H1 (cell line): ENCODE measurements around the gene NPNT.

Experiments used
- BCL11A ChIP-seq, 2 experiments: IDR thresholded peaks; one replicate each; pipeline ENCODE4 v1.6.1; 2011; ENCODE audit warnings: low read depth in 2 of 2, low read length in 2 of 2, mild to moderate bottlenecking in 2 of 2
- CBX8 ChIP-seq: fragments of 300-800, 300-1000 bp; sonication (generic); IDR thresholded peaks from 2 replicates; pipeline ENCODE4 v1.7.1; 2016; ENCODE audit warnings: low read depth, low read length, borderline replicate concordance
- CEBPB ChIP-seq: IDR thresholded peaks from 2 replicates; pipeline ENCODE4 v1.6.1; 2012; ENCODE audit warnings: low read depth, low read length
- EP300 ChIP-seq, 2 experiments: IDR thresholded peaks; 1 replicate in 1 of 2; 2 replicates in 1 of 2; pipeline ENCODE4 v1.6.1; 2011 to 2012; ENCODE audit warnings: low read depth in 2 of 2, low read length in 2 of 2, mild to moderate bottlenecking in 2 of 2, borderline replicate concordance in 1 of 2, inconsistent platforms in 1 of 2, moderate library complexity in 1 of 2
- FOSL1 ChIP-seq: IDR thresholded peaks from 2 replicates; pipeline ENCODE4 v1.6.1; 2011; ENCODE audit warnings: mild to moderate bottlenecking, low read depth, low read length, moderate library complexity; ENCODE audit not compliant: insufficient read depth
- KDM1A ChIP-seq: fragments of 200-600, 300-600 bp; sonication (generic); IDR thresholded peaks from 2 replicates; pipeline ENCODE4 v1.7.1; 2016; ENCODE audit warnings: mild to moderate bottlenecking, low read length, borderline replicate concordance
- MAFK ChIP-seq: IDR thresholded peaks from 2 replicates; pipeline ENCODE4 v1.6.1; 2012; ENCODE audit warnings: low read depth, mild to moderate bottlenecking, improper control_type of control experiment, low read length
- NRF1 ChIP-seq: IDR thresholded peaks from 2 replicates; pipeline ENCODE4 v1.6.1; 2011; ENCODE audit warnings: mild to moderate bottlenecking, low read depth, low read length, improper control_type of control experiment
- POLR2A ChIP-seq, 2 experiments: IDR thresholded peaks; 1 replicate in 1 of 2; 2 replicates in 1 of 2; pipeline ENCODE4 v1.6.1; 2011; ENCODE audit warnings: low read depth in 2 of 2, low read length in 2 of 2, mild to moderate bottlenecking in 2 of 2; ENCODE audit errors: control extremely low read depth in 1 of 2
- SIX5 ChIP-seq: IDR thresholded peaks from 2 replicates; pipeline ENCODE4 v1.6.1; 2011; ENCODE audit warnings: mild to moderate bottlenecking, low read depth, low read length
- SP1 ChIP-seq: IDR thresholded peaks from 2 replicates; pipeline ENCODE4 v1.6.1; 2011; ENCODE audit warnings: low read depth, low read length
- TF ChIP-seq, protein P1 (sequence below), 3 experiments: IDR thresholded peaks; 1 replicate in 2 of 3; 2 replicates in 1 of 3; pipeline versions ENCODE4 v1.5.1 to v1.6.1; 2011; ENCODE audit warnings: low read length in 3 of 3, mild to moderate bottlenecking in 3 of 3, inconsistent platforms in 2 of 3, low read depth in 1 of 3, moderate library complexity in 1 of 3; ENCODE audit not compliant: insufficient read depth in 1 of 3; ENCODE audit errors: control extremely low read depth in 1 of 3
- TF ChIP-seq, protein P2 (sequence below): IDR thresholded peaks from 2 replicates; pipeline ENCODE4 v1.6.1; 2012; ENCODE audit warnings: low read length, inconsistent platforms
- TF ChIP-seq, protein P3 (sequence below): IDR thresholded peaks from 2 replicates; pipeline ENCODE4 v1.6.1; 2012; ENCODE audit warnings: inconsistent platforms

DNA sequence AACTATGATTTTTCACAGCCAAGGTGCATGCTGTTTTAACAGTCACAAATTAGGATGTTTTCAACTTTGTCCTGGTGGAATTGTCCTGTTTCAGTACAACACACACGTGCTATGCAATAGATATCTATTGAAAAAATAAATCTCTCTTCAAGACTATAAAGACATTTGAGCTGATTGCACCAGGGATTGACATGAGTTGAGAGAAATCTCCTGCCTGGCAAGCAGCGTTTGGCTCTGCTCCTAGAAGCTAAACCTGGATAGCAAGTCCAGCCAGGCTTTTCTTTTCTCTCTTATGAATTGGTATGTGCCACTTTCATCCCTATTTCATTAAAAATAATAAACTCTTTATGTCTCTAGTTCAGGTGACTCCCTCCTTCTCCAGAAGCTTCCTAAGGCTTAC, 16.6 kb upstream of the NPNT start:
- TF ChIP-seq CBX8, result no peak
- TF ChIP-seq, protein P1, sequence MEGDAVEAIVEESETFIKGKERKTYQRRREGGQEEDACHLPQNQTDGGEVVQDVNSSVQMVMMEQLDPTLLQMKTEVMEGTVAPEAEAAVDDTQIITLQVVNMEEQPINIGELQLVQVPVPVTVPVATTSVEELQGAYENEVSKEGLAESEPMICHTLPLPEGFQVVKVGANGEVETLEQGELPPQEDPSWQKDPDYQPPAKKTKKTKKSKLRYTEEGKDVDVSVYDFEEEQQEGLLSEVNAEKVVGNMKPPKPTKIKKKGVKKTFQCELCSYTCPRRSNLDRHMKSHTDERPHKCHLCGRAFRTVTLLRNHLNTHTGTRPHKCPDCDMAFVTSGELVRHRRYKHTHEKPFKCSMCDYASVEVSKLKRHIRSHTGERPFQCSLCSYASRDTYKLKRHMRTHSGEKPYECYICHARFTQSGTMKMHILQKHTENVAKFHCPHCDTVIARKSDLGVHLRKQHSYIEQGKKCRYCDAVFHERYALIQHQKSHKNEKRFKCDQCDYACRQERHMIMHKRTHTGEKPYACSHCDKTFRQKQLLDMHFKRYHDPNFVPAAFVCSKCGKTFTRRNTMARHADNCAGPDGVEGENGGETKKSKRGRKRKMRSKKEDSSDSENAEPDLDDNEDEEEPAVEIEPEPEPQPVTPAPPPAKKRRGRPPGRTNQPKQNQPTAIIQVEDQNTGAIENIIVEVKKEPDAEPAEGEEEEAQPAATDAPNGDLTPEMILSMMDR (IDR thresholded peaks at IDR 0.05; ENCODE audit: control extremely low read depth in 1 of 3, insufficient read depth in 1 of 3, low read depth in 1 of 3, low read length in 3 of 3), result no peak
- no peak for TF ChIP-seq POLR2A (IDR thresholded peaks at IDR 0.05; ENCODE audit: control extremely low read depth in 1 of 2, low read depth in 2 of 2, low read length in 2 of 2)
- no peak for TF ChIP-seq SP1
- TF ChIP-seq FOSL1, result no peak
- no peak for TF ChIP-seq MAFK
- TF ChIP-seq CEBPB, result no peak
- TF ChIP-seq KDM1A, result no peak
- TF ChIP-seq BCL11A (IDR thresholded peaks at IDR 0.05; ENCODE audit: low read depth in 2 of 2, low read length in 2 of 2), result no peak
- TF ChIP-seq EP300 (IDR thresholded peaks at IDR 0.05; ENCODE audit: borderline replicate concordance in 1 of 2, low read depth in 2 of 2, low read length in 2 of 2), result no peak
- no peak for TF ChIP-seq SIX5
- TF ChIP-seq, protein P2, sequence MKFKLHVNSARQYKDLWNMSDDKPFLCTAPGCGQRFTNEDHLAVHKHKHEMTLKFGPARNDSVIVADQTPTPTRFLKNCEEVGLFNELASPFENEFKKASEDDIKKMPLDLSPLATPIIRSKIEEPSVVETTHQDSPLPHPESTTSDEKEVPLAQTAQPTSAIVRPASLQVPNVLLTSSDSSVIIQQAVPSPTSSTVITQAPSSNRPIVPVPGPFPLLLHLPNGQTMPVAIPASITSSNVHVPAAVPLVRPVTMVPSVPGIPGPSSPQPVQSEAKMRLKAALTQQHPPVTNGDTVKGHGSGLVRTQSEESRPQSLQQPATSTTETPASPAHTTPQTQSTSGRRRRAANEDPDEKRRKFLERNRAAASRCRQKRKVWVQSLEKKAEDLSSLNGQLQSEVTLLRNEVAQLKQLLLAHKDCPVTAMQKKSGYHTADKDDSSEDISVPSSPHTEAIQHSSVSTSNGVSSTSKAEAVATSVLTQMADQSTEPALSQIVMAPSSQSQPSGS, result no peak
- TF ChIP-seq, protein P3, sequence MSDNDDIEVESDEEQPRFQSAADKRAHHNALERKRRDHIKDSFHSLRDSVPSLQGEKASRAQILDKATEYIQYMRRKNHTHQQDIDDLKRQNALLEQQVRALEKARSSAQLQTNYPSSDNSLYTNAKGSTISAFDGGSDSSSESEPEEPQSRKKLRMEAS, result no peak
- no peak for TF ChIP-seq NRF1
